Astrocyte (in vitro differentiated cells and primary cell): ENCODE measurements around the gene KIF3C. TPM values are rescaled to one million over a fixed set of nuclear protein-coding genes. Genes with fewer than 3 reads are reported as not detected.

Experiments used
- DNase-seq: peaks from one replicate; pipeline ENCODE4 v3.0.0-alpha.2; 2010; ENCODE audit warnings: low read depth
- FAIRE-seq: peaks from 2 replicates; lab custom pipeline; 2011; peaks lifted over from hg19 to GRCh38; lab: Jason Lieb, UNC
- H2AFZ ChIP-seq: 2 replicates; pipeline ENCODE4 v1.6.0; 2012; ENCODE audit warnings: low read depth, low read length, inconsistent platforms
- H3K27ac ChIP-seq: 2 replicates; pipeline ENCODE4 v1.5.1; 2011; ENCODE audit warnings: low read depth, low read length, inconsistent platforms
- H3K27me3 ChIP-seq: 2 replicates; pipeline ENCODE4 v1.6.0; 2011; ENCODE audit warnings: low read length, inconsistent platforms; ENCODE audit not compliant: insufficient read depth
- H3K36me3 ChIP-seq: 2 replicates; pipeline ENCODE4 v1.5.1; 2011; ENCODE audit warnings: low read length, inconsistent platforms; ENCODE audit not compliant: insufficient read depth
- H3K4me1 ChIP-seq: 2 replicates; pipeline ENCODE4 v1.5.1; 2011; ENCODE audit warnings: low read length, inconsistent platforms; ENCODE audit not compliant: insufficient read depth
- H3K4me2 ChIP-seq: 2 replicates; pipeline ENCODE4 v1.6.0; 2012; ENCODE audit warnings: low read length, inconsistent platforms
- H3K4me3 ChIP-seq: 2 replicates; pipeline ENCODE4 v1.5.1; 2011; ENCODE audit warnings: low read depth, mild to moderate bottlenecking, low read length, inconsistent platforms; ENCODE audit not compliant: insufficient read depth
- H3K79me2 ChIP-seq: 2 replicates; pipeline ENCODE4 v1.6.0; 2012; ENCODE audit warnings: mild to moderate bottlenecking, low read length, inconsistent platforms; ENCODE audit not compliant: insufficient read depth
- H3K9ac ChIP-seq: 2 replicates; pipeline ENCODE4 v1.6.0; 2012; ENCODE audit warnings: mild to moderate bottlenecking, low read length, inconsistent platforms
- H3K9me3 ChIP-seq: 2 replicates; pipeline ENCODE4 v1.5.1; 2012; ENCODE audit warnings: low read depth, mild to moderate bottlenecking, low read length, inconsistent platforms; ENCODE audit not compliant: insufficient read depth
- H4K20me1 ChIP-seq: 2 replicates; pipeline ENCODE4 v1.6.0; 2012; ENCODE audit warnings: low read length, inconsistent platforms; ENCODE audit not compliant: insufficient read depth
- H3K27ac Mint-ChIP-seq: one replicate; pipeline ENCODE4 v1.8.0; 2021; ENCODE audit warnings: mild to moderate bottlenecking, mixed read lengths; ENCODE audit not compliant: unreplicated experiment
- H3K27me3 Mint-ChIP-seq: one replicate; pipeline ENCODE4 v1.8.0; 2021; ENCODE audit warnings: low read depth, mixed read lengths; ENCODE audit not compliant: unreplicated experiment
- H3K36me3 Mint-ChIP-seq: one replicate; pipeline ENCODE4 v1.8.0; 2021; ENCODE audit warnings: low read depth, mixed read lengths; ENCODE audit not compliant: unreplicated experiment
- H3K4me1 Mint-ChIP-seq: one replicate; pipeline ENCODE4 v1.8.0; 2021; ENCODE audit warnings: low read depth, mixed read lengths; ENCODE audit not compliant: unreplicated experiment
- H3K4me3 Mint-ChIP-seq: one replicate; pipeline ENCODE4 v1.8.0; 2021; ENCODE audit warnings: mild to moderate bottlenecking, moderate library complexity, mixed read lengths; ENCODE audit not compliant: unreplicated experiment
- H3K9me3 Mint-ChIP-seq: one replicate; pipeline ENCODE4 v1.8.0; 2021; ENCODE audit warnings: mild to moderate bottlenecking, mixed read lengths; ENCODE audit not compliant: unreplicated experiment
- EZH2 ChIP-seq: IDR thresholded peaks from 2 replicates; pipeline ENCODE4 v1.6.1; 2012; ENCODE audit warnings: mild to moderate bottlenecking, low read length, inconsistent platforms; ENCODE audit not compliant: insufficient read depth
- total RNA-seq: library from RNA; stranded (reverse); gene quantifications from 2 replicates; pipeline ENCODE4 v1.2.1, GENCODE V29; 2021
- TF ChIP-seq, protein P1 (sequence below): IDR thresholded peaks from 2 replicates; pipeline ENCODE4 v1.5.1; 2011; ENCODE audit warnings: low read depth, mild to moderate bottlenecking, inconsistent platforms, low read length, moderate library complexity; ENCODE audit not compliant: insufficient read depth

Gene KIF3C
- total RNA-seq, 1 donor from 2014 or later: 38.7 TPM

DNA sequence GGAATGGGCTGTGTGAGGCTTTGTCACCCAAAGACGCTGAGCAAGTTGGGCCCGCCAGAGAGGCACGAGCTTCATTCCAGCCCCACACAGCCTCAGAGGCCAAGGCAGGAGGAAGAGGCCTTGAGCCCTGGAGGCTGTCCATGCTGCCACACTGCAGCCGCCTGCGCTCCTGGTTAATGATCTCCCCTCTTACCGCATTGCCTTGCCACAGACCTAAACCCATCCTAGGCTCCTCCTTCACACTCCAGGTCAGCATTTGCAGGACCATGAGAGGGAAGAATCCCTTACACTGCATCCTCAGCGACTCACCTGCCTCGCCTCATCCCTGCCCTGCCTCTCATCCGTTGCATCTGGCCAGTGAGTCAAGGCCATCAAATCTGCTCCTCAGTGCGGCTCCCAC lies 24.6 kb downstream of the KIF3C start:
- H3K9ac ChIP-seq: no peak overlapping the region
- H3K9me3 ChIP-seq: no peaks in the 10 kb centered on the region
- H3K36me3 ChIP-seq: no peaks in the 10 kb centered on the region
- Mint-ChIP-seq H3K9me3 (no peaks in the 10 kb centered on the region), H3K4me1 (peaks cover 5% of the 10 kb centered on the region), H3K4me3 (no peak overlapping the region), H3K27ac (no peak overlapping the region), H3K27me3 (no peaks in the 10 kb centered on the region), H3K36me3 (peaks cover 20% of the 10 kb centered on the region)
- H3K79me2 ChIP-seq: peaks cover 21% of the 10 kb centered on the region
- FAIRE-seq (no peak), DNase-seq (no peak)
- H3K27ac ChIP-seq: no peak overlapping the region
- H3K4me3 ChIP-seq: no peak overlapping the region
- no peak overlapping the region for H3K4me2 ChIP-seq
- TF ChIP-seq, protein P1, sequence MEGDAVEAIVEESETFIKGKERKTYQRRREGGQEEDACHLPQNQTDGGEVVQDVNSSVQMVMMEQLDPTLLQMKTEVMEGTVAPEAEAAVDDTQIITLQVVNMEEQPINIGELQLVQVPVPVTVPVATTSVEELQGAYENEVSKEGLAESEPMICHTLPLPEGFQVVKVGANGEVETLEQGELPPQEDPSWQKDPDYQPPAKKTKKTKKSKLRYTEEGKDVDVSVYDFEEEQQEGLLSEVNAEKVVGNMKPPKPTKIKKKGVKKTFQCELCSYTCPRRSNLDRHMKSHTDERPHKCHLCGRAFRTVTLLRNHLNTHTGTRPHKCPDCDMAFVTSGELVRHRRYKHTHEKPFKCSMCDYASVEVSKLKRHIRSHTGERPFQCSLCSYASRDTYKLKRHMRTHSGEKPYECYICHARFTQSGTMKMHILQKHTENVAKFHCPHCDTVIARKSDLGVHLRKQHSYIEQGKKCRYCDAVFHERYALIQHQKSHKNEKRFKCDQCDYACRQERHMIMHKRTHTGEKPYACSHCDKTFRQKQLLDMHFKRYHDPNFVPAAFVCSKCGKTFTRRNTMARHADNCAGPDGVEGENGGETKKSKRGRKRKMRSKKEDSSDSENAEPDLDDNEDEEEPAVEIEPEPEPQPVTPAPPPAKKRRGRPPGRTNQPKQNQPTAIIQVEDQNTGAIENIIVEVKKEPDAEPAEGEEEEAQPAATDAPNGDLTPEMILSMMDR: no peak
- TF ChIP-seq EZH2: no peak
- peaks cover 12% of the 10 kb centered on the region for H3K4me1 ChIP-seq
- no peak overlapping the region for H2AFZ ChIP-seq
- peaks cover 31% of the 10 kb centered on the region for H4K20me1 ChIP-seq
- H3K27me3 ChIP-seq: no peaks in the 10 kb centered on the region

DNA sequence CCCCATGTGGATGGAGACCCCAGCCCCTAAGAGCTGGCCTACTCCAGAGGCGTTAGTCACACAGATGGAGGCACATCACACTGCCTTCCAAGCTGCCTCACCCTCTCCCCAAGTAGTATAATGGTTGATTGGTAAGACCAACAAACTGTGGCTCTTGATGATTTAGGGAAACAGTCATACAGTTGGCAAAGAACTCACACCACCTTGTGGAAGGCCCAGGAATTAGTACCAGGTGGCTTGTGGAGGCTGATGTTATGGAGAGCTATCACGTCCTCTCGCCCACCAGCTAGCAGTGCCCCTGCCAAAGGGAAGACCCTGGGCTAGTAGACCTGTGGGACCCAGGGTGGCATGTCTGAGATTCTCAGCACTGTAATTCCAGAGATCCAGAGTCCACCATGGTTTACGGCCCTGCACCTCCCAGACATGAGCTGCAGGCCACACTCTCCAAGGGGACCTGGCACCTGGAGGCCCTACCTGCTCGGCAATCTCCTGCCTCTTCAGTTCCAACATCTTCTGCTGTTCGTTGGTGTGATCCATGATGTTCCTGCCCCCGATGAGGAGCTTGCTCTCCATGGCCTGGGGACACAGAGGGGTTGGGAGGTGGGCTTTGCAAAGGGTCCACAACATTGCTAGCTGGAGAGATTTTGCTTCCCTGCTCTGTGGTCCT lies 26.3 kb downstream of the KIF3C start:
- TF ChIP-seq, protein P1: no peak
- TF ChIP-seq EZH2: no peak
- DNase-seq: no peak
- Histone ChIP-seq H2AFZ (no peak overlapping the region), H3K9me3 (no peaks in the 10 kb centered on the region), H3K79me2 (peaks cover 21% of the 10 kb centered on the region), H3K27ac (no peak overlapping the region), H3K4me3 (no peak overlapping the region), H3K9ac (no peak overlapping the region), H3K27me3 (no peaks in the 10 kb centered on the region), H3K36me3 (no peaks in the 10 kb centered on the region), H4K20me1 (peaks cover 38% of the 10 kb centered on the region), H3K4me1 (peaks cover 5% of the 10 kb centered on the region), H3K4me2 (no peak overlapping the region)
- FAIRE-seq: no peak
- no peaks in the 10 kb centered on the region for H3K9me3 Mint-ChIP-seq
- H3K27ac Mint-ChIP-seq: no peak overlapping the region
- no peaks in the 10 kb centered on the region for H3K27me3 Mint-ChIP-seq
- H3K4me1 Mint-ChIP-seq: peaks cover 2% of the 10 kb centered on the region
- peaks cover 26% of the 10 kb centered on the region for H3K36me3 Mint-ChIP-seq
- H3K4me3 Mint-ChIP-seq: peak overlapping the region; percentile 34

DNA sequence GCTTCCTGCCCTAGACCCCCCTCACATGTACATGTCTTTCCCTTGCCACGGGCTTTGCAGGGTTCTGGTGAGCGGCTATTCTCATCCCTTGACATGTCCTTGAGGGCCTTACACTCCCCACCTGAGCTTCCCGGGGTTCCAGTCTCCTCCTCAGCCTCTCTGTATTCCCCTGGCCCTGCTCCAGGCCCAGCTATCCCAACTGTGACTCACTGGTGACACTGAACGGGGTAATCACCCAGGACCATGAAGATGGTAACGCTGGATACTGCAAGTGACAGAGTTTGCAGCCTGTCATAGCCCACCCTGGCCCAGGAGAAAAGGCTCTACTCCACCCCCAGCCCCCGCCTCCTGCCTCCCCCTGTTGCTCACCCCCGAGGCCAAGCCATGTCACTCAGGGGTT lies 27.3 kb downstream of the KIF3C start:
- no peaks in the 10 kb centered on the region for H3K9me3 ChIP-seq
- Mint-ChIP-seq H3K27ac (no peak overlapping the region), H3K36me3 (peaks cover 26% of the 10 kb centered on the region), H3K9me3 (no peaks in the 10 kb centered on the region), H3K4me1 (no peaks in the 10 kb centered on the region), H3K4me3 (no peak overlapping the region), H3K27me3 (no peaks in the 10 kb centered on the region)
- H3K27ac ChIP-seq: no peak overlapping the region
- no peak overlapping the region for H3K4me3 ChIP-seq
- H3K9ac ChIP-seq: no peak overlapping the region
- H2AFZ ChIP-seq: no peak overlapping the region
- H3K27me3 ChIP-seq: no peaks in the 10 kb centered on the region
- FAIRE-seq (no peak), DNase-seq (no peak)
- no peak for TF ChIP-seq EZH2
- H3K4me1 ChIP-seq: no peaks in the 10 kb centered on the region
- H3K36me3 ChIP-seq: no peaks in the 10 kb centered on the region
- H3K4me2 ChIP-seq: no peak overlapping the region
- H3K79me2 ChIP-seq: peaks cover 17% of the 10 kb centered on the region
- peaks cover 34% of the 10 kb centered on the region for H4K20me1 ChIP-seq
